CD4-positive, alpha-beta T cell treated with Interleukin-1 beta for 1 hour (primary cell): ENCODE results near the gene DHDH.

Source experiments
- DNase-seq, 2 donors: peaks; one replicate each; pipeline ENCODE4 v3.0.0-alpha.2; 2020 to 2022

The DHDH gene

DNA sequence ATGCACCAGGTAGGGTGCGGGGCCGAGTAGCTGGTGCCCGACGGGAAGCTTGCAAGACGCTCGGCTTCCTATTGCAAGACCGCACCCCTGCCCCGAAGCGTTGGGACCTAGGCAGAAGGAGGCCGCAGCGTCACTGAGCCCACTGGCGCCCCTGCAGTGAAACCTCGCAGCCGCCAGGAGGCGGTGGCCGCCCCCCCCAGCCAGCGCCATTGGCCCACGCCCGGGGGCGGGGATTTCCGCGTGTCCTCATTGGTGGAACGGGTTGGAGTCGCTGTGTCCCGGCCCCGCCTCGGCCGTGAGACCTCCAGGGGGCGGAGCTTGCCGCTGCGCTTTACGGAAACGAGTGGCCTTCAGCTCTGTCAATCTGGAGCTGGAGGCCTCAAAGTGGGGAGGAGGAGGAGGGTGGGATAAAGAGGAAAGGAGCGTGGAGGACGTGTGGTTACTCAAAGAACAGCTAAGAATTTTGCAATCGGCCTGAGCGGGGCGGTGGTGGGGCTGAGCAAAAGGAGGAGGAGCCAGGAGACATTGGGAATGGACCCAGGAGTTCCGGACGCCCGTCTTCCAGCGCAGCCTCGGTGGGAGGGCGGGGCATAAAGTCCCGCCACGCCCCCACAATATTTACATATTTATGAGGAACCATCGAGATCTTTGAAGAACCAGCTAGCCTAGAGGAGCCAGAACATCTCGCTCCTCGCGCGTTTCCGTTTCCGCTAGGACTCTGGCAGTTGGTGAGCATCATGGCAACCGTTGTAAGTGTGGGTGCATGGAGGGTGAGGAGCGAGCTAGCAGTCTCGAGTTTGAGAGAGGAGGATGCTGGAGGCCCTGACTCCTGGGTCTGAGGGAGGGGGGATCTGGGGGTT, 59.9 kb downstream of the DHDH start, which contains the start of the genes GYS1 and RUVBL2:
TSS of gene GYS1 (minus strand) at position 135 of the 860 bp plus-strand sequence. CDS start 197 bp downstream, outside the sequence.
TSS of gene RUVBL2 (plus strand) at position 713 of the 860 bp plus-strand sequence. CDS start at position 738, 25 bp downstream.
- peak; percentile 100 for DNase-seq

DNA sequence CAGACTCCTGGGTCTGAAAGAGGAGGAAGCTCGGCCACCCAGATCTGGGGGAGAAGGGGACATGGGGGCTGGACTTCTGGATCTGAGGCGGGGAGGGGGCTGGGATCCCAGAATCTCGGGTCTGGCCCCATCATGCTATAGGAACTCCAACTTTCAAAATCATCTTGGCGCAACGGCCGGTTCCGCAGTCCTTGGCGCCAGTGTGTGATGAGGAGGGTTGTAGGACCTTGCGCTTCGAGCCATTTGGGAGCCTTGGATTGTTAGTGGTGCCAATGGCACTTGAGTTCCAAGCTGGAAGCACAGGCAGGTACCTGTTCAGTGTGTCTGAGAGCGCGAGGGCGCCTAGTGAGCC, 60.5 kb downstream of the DHDH start:
- DNase-seq = no peak
